Uterus (tissue), 2 donors: ENCODE results near the gene MTCL1.

Experiments used
- POLR2A ChIP-seq, 2 donors: fragments of 450-650 bp; IDR thresholded peaks; one replicate each; pipeline ENCODE4 v1.6.1; 2016; ENCODE audit warnings: antibody characterized with exemption in 2 of 2, mild to moderate bottlenecking in 1 of 2, moderate library complexity in 1 of 2
- TF ChIP-seq, protein P1 (sequence below), 4 experiments: fragments of 200-600 bp in 2 of 4; fragments of 450-650 bp in 2 of 4; sonication (generic) in 2 of 4; IDR thresholded peaks; one replicate each; pipeline ENCODE4 v1.5.1; 2016 to 2019; ENCODE audit warnings: antibody characterized with exemption in 4 of 4, mild to moderate bottlenecking in 2 of 4, moderate library complexity in 1 of 4

DNA sequence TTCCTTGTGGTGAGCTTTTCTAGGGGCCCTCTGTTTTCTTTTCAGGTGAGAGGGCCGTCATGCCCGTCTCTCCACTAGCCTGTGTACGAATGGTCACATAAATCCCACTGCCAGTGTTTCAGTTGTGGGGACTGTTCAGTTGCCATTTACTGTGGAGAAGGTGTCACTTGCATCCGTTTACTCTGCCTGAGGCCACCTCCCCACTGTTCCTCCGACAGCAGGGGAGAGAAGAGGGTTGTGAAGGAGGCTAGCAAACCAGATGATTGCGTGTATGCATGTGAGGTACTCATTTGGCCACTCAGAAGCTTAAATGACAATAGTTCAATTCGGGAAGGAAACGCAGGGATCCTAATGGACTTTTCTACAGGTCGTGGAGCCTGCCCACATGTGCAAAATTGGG, 3.3 kb downstream of the MTCL1 start:
- TF ChIP-seq, protein P1, sequence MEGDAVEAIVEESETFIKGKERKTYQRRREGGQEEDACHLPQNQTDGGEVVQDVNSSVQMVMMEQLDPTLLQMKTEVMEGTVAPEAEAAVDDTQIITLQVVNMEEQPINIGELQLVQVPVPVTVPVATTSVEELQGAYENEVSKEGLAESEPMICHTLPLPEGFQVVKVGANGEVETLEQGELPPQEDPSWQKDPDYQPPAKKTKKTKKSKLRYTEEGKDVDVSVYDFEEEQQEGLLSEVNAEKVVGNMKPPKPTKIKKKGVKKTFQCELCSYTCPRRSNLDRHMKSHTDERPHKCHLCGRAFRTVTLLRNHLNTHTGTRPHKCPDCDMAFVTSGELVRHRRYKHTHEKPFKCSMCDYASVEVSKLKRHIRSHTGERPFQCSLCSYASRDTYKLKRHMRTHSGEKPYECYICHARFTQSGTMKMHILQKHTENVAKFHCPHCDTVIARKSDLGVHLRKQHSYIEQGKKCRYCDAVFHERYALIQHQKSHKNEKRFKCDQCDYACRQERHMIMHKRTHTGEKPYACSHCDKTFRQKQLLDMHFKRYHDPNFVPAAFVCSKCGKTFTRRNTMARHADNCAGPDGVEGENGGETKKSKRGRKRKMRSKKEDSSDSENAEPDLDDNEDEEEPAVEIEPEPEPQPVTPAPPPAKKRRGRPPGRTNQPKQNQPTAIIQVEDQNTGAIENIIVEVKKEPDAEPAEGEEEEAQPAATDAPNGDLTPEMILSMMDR (IDR thresholded peaks at IDR 0.05) = no peak
- TF ChIP-seq POLR2A (IDR thresholded peaks at IDR 0.05) = no peak
